Stimulated activated CD4-positive, alpha-beta T cell treated with anti-CD3 and anti-CD28 coated beads, Interleukin-12 subunit alpha, Interleukin-12 subunit beta, amount 100 ng/mL, for 48 hours (primary cell): ENCODE data around the gene FOXL1.
"Not testable (repeated sequence)": the region's sequence is repeated elsewhere in the genome, so short reads cannot be mapped to it uniquely, and the experiment has no call there.

ENCODE experiments used
- DNase-seq, 3 donors: peaks; one replicate each; pipeline ENCODE4 v3.0.0-alpha.2; 2020; ENCODE audit warnings: low read depth in 2 of 3, low spot score in 1 of 3

FOXL1 gene

GRCh38 chr16:86580063-86580790 is 1.9 kb downstream of the FOXL1 start:
- no peak for DNase-seq

GRCh38 chr16:86580791-86581170 is 2.4 kb downstream of the FOXL1 start:
- DNase-seq, result no peak

GRCh38 chr16:86581458-86581857 is 3.1 kb downstream of the FOXL1 start:
- DNase-seq, result no peak

- no peak for DNase-seq
Observed at GRCh38 chr16:86584071-86584685, 5.8 kb downstream of the FOXL1 start.

GRCh38 chr16:86584726-86585721 is 6.7 kb downstream of the FOXL1 start:
- DNase-seq, result no peak

GRCh38 chr16:86585821-86586611 is 7.7 kb downstream of the FOXL1 start:
- no peak for DNase-seq

GRCh38 chr16:86587487-86587886 is 9.1 kb downstream of the FOXL1 start:
- no peak for DNase-seq

GRCh38 chr16:86587955-86588354 is 9.6 kb downstream of the FOXL1 start:
- DNase-seq, result not testable (repeated sequence)

- no peak for DNase-seq
Observed at GRCh38 chr16:86590501-86591144, 12.3 kb downstream of the FOXL1 start.

GRCh38 chr16:86591270-86591669 is 12.9 kb downstream of the FOXL1 start:
- no peak for DNase-seq

GRCh38 chr16:86593913-86594620 is 15.7 kb downstream of the FOXL1 start:
- DNase-seq, result no peak

GRCh38 chr16:86594721-86595120 is 16.4 kb downstream of the FOXL1 start:
- no peak for DNase-seq

- no peak for DNase-seq
Observed at GRCh38 chr16:86595983-86596605, 17.7 kb downstream of the FOXL1 start.

- no peak for DNase-seq
Observed at GRCh38 chr16:86597126-86597879, 19.0 kb downstream of the FOXL1 start.

- DNase-seq, result no peak
Observed at GRCh38 chr16:86597880-86598606, 19.7 kb downstream of the FOXL1 start.

GRCh38 chr16:86598607-86599565 is 20.5 kb downstream of the FOXL1 start:
- DNase-seq, result no peak

GRCh38 chr16:86601356-86601755 is 23.0 kb downstream of the FOXL1 start:
- DNase-seq, result no peak
